NCI-H82 treated with DMSO at 0.1 percent for 48 hours (cell line): ENCODE data around the gene PLAAT3.
"Not testable (repeated sequence)": the region's sequence is repeated elsewhere in the genome, so short reads cannot be mapped to it uniquely, and the experiment has no call there.

Experiments
- DNase-seq: peaks from one replicate; lab custom pipeline; 2025; ENCODE audit not compliant: unreplicated experiment; lab: John Stamatoyannopoulos, UW

The PLAAT3 gene

DNA sequence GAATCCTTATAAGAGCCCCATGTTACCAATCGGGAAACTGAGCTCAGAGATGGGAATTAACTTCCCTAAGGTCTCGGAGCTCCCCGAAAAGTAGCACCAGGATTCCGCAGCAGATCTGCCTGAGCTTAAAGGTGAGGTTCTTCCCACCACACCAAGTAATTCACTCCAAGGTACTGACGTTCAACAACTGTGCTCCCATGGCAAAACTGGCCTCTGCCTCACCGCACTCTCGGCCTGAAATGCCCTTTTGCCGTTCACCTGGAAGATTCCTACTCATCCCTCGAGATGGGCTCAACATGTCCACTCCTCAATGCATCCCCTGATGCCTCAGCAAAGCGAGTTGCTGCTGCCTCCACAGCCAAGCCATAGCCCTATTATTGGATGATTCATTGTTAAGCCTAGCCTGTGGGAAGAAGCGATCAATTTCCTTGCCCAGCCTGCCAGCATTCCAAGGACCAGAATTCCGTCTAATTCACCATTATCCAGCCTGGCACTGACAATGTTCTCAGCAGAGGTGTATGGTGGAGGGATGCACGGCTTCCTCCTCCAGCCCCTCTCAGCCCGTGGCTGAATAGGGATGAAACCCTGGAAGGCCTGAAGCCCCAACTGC is 4.2 kb downstream of the PLAAT3 start:
- DNase-seq = no peak

DNA sequence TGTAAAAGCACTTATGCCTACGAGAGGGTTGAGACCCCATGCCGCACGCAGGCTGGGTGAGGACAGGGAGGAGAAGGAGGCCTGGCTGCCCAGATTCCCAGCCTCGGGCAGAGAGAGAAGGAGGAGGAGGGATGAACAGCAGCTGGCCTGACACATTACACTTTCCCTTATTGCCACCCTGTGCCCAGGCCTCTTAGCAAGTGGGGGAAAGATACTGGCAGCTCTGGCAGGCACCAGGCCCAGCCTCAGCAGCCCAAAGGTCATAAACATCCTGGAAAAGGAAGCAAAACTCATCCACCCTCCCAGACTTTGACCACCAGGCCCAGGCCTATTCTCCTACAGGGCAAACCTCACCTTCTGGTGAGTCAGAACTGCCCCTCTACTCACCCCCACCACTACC is 4.7 kb downstream of the PLAAT3 start:
- no peak for DNase-seq

DNA sequence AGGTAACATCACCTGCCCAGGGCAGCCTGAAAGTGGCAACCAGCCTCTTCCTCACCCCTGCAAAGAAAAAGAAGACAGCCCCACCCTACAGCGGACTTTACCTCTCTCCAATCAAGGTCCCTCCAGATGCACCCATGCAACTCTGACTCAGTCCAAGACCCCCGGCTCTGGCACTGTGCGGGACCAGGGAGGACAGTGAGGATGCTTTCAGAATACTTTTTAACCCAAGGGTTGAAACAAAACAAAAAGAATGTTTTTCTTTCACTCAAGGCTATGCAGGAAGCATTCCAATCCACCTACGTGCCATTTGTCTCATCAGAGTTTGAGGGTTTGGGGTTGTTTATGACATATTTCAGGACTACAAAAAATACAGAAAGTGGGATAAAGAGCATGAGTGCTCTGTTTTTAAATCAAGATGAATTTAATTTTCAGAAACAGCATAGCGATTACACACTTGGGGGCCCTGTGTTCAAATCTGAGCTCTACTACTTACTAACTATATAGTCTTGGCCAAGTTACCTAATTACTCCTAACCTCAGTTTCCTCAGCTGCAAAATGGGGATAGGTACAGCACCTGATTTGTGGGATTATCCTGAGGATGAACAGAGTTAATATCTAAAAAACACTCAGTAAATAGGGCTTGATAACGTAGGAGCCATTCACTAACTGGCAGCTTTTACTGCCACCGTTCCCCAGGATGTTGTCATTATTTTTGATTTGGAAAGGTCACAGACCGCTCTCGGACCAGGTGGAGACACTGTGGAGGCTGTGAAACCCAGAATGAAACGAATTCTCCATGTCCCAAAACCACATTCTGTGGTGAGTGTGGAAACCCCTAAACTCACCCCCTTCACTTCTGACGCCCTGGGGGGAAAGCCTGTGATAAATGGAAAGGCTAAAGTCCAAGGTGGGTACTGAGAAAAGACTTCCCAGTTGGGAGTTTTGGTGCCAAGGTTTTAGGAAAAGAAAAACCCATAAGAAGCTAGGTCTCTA is 5.6 kb downstream of the PLAAT3 start:
- DNase-seq = no peak

GRCh38 chr11:63603180-63603518 is 11.1 kb downstream of the PLAAT3 start:
- no peak for DNase-seq

DNA sequence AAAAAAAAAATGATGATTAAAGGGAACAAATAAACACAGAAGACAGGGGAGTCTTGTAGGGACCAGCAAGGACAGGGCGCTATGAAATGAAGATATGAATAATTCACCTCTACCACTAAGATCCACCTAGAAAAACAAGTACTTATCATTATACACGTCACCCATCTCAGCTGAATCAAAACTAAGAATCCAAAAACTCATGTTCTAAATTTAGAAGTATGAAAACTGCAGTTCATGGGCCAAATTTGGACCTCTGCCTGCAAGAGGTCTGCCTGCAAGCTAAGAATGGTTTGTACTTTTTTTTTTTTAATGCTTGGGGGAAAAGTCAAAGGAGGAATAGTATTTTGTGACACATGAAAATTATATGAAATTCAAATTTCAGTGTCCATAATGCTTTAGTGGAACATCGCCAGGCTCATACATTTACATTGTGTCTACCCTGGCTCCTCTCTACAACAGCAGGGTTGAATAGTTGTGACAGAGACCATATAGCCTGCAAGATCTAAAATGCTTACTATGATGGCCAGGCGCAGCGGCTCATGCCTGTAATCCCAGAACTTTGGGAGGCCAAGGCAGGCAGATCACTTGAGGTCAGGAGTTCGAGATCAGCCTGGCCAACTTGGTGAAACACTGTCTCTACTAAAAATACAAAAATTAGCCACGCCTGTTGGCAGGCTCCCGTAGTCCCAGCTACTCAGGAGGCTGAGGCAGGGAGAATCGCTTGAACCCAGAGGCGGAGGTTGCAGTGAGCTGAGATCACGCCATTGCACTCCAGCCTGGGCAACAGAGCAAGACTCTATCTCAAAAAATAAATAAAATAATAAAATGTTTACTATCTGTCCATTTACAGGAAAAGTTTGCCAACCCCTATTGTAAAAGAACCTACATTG is 11.7 kb downstream of the PLAAT3 start:
- DNase-seq = not testable (repeated sequence)

DNA sequence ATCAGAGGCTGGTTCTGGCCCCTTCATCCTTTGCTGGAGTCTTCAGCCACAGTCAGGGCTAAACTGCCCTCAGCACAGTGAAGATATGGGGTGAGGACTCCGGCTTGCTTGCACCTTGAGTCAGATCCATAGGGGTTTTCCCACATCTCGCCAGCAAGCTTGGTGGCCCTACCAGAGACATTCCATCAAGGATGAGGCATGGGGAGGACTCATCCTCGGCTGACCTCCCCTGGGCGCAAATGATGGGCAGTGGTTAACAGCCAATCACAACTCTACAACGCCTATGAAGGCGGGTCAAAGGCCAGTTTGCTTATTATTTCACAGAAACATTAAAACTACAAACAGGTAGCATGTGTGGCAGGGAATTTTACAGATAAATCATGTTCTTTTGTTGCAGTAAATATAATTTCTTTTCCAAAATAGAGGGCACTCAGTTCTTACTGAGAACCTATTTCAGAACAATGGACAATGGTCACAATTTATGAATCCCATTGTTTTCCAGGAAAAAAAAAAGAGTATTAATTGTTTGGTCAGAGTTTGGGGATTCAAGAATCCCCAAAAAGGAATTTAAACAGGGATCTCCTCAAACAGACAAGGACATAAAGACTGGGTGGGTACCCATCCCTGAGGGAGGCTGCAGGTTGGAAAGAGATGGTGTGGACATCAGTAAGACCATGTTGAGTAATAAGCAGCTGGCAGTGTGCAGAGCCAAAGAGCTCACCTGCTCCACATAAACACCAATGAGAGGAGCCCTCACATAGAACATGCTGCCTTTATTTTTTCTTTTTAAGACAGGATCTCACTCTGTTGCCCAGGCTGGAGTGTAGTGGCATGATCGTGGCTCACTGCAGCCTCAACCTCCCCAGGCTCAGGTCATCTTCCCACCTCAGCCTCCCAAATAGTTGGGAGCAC is 14.8 kb downstream of the PLAAT3 start:
- DNase-seq = no peak

- DNase-seq = no peak
Observed at GRCh38 chr11:63598556-63598955, 15.7 kb downstream of the PLAAT3 start.

DNA sequence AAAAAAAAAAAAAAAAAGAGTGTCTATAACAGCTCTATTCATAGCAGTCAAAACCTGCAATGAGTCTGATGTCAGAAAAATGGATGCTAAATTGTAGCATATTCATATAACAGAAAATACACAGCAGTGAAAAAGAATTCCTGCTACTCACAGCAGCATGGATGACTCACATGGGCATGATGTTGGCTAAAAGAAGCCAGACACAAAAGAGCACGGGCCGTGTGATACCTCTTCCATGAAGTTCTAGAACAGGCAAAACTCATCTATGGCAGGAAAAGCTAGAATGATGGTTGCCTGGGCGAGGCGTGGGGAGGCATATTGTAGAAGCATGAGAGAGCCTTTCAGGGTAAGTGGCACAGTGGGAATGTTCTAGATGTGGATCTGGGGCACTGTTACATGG is 18.9 kb downstream of the PLAAT3 start:
- DNase-seq = no peak

GRCh38 chr11:63592975-63593395 is 21.2 kb downstream of the PLAAT3 start:
- no peak for DNase-seq

- DNase-seq = no peak
Observed at GRCh38 chr11:63590024-63590788, 24.0 kb downstream of the PLAAT3 start.

DNA sequence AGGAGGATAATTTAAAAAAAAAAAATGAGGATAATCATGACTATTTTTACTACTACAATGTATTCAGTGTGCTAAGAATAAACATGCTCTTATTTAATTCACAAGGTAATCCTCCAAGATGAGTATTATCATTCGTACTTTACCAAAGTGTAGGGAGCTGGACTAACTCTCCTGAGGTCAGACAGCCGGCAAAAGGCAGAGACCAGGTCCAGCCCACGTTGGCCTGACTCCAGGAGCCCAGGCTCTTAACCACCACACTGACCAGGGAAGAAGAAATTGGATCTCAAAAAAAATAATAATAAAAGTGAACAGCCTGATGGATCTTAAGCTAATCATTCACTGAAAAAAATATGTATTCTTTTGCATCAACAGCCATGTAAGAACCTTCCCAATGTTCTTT is 25.2 kb downstream of the PLAAT3 start:
- DNase-seq = no peak

DNA sequence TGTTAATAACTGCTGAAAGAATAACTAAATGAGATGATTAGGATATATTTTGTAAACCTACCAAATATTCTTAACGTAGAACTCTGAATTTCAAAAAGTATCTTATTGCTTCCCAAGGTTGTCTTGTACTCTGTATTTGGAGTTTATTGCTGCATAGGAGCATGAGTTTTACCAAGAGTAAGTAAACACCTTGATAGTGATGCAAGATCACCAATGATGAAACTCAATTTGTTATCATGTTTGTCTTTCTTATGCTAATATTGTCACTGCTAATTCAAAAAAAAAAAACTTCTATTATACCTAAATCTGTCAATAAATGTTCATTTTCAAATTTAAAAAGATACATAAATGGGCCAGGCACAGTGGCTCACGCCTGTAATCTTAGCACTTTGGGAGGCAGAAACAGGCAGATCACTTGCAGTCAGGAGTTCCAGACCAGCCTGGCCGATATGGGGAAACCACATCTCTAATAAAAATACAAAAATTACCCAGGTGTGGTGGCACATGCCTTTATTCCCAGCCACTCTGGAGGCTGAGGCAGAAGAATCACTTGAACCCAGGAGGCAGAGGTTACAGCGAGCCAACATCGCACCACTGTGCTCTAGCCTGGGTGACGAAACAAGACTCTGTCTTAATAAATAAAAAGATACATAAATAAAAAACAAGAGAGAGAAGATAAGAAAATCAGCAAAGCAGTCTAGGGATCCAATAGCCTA is 27.6 kb downstream of the PLAAT3 start:
- DNase-seq = no peak

DNA sequence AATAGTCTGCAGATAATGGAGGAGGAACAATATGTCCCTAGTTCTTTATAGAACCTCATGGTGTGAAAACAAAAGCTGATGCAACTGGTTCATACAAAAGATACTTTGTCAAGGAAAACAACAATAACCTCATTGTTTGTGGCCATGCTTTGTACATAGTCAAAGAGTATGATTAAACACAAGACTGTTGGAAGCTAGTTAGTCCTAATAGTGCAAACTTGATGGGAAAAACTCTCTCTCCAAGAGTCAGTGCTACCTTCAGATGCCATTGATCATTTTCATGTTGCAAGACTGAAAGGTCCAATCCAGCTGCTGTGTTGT is 30.9 kb downstream of the PLAAT3 start:
- DNase-seq = no peak

GRCh38 chr11:63581224-63581623 is 33.0 kb downstream of the PLAAT3 start:
- DNase-seq = not testable (repeated sequence)

GRCh38 chr11:63578882-63579281 is 35.4 kb downstream of the PLAAT3 start:
- not testable (repeated sequence) for DNase-seq

DNA sequence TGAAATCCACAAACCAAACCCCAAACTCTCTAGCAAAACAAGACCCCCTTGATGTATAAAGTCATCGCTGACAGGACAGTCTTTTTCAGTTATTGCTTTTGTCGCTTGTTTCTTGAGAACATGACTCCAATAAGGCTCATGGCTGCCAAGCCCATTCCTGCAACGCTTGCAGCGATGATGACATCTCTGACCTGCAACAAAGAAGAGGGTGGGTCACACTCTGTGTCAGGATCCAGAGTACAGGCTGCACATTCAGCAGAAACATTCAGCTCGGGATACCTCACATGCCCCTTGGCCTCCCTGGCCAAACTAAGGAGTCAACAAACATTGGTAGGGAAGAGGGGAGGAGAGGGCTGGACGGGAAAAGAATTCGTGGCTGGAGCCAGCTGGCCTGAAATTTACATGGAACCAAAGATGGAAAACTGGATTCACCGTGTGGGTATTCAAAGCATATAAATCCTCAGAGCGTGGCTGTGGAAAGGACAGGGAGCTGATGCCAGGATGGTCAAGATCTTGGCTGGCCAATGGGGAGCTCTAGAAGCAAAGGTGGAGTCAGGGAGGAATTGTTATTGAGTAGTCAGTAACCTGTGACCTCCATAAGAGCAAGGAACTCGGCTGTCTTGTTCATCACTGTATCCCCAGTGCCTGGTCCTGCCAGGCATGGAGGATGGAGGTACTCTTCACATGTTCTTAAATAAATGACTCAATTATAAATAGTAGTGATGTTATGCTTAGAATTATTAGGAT is 39.2 kb downstream of the PLAAT3 start:
- DNase-seq = no peak

GRCh38 chr11:63573881-63574855 is 40.1 kb downstream of the PLAAT3 start:
- DNase-seq = no peak
